ENCODE data around the gene BCL2A1. TPM values are rescaled to one million over a fixed set of nuclear protein-coding genes. Genes with fewer than 3 reads are reported as not detected.

BCL2A1 gene
- total and polyA plus RNA-seq, 2 of the 4 experiments (the other 2 are of a cell fraction): 2.3 to 4.5 TPM

GRCh38 chr15:79994615-79995014 is 23.6 kb upstream of the BCL2A1 start:
- Histone ChIP-seq H2AK9ac (replicated peaks; ENCODE audit: low read depth, low read length, poor library complexity) (no peak overlapping the region), H2BK20ac (ENCODE audit: low read depth, low read length) (no peak overlapping the region), H2AFZ (replicated peaks; ENCODE audit: low read length, poor library complexity) (peak overlapping the region; percentile 16), H3K36me3 (ENCODE audit: control insufficient read depth, insufficient read depth, low read length) (no peaks in the 10 kb centered on the region), H2AK5ac (ENCODE audit: low read depth, low read length) (no peak overlapping the region; the same call in 1 of the 2 replicates), H4K5ac (ENCODE audit: low read depth, low read length) (no peak overlapping the region), H3K56ac (ENCODE audit: extremely low read depth, insufficient read depth, low read length) (no peak overlapping the region), H4K20me1 (ENCODE audit: insufficient read depth, low read length) (no peaks in the 10 kb centered on the region), H3K79me1 (ENCODE audit: low read depth in 1 of 2, low read length in 2 of 2) (no peaks in the 10 kb centered on the region), H3K4me3 (ENCODE audit: insufficient read depth, low read depth, low read length) (no peak overlapping the region), H3K4ac (ENCODE audit: low read depth, low read length) (no peak overlapping the region; the same call in 1 of the 2 replicates), H4K91ac (ENCODE audit: insufficient read depth, low read depth, low read length) (no peak overlapping the region), H3K27me3 (ENCODE audit: control insufficient read depth, insufficient read depth, low read length) (no peaks in the 10 kb centered on the region), H3K9me1 (ENCODE audit: insufficient read depth, low read length) (no peaks in the 10 kb centered on the region), H3K14ac (replicated peaks; ENCODE audit: low read depth, low read length) (no peak overlapping the region), H2BK120ac (ENCODE audit: low read depth, low read length) (peak overlapping the region; percentile 13; the same call in 1 of the 2 replicates), H3K23ac (ENCODE audit: low read depth, low read length) (0 out of 2 replicates have a peak overlapping the region, but pooled peaks have one; percentile 1), H4K8ac (ENCODE audit: low read depth in 2 of 2, low read length in 2 of 2) (0 out of 4 replicates have a peak overlapping the region, but pooled peaks of 1 of the 2 experiments have one; percentile 9), H3K4me2 (ENCODE audit: low read depth, low read length) (no peak overlapping the region), H3K9me3 (ENCODE audit: control insufficient read depth, insufficient read depth, low read length) (no peaks in the 10 kb centered on the region), H3K18ac (ENCODE audit: low read depth, low read length) (no peak overlapping the region), H3K9ac (ENCODE audit: low read depth, low read length) (no peak overlapping the region), H3K4me1 (ENCODE audit: control insufficient read depth, insufficient read depth, low read length) (no peaks in the 10 kb centered on the region), H3K27ac (ENCODE audit: insufficient read depth, low read length) (no peak overlapping the region), H2BK15ac (ENCODE audit: low read depth, low read length) (no peak overlapping the region; the same call in 2 of the 3 replicates), H2BK5ac (ENCODE audit: low read depth, low read length, poor library complexity, severe bottlenecking) (no peak overlapping the region)
- BruUV-seq (replicated peaks): no TSS peak
- ChIA-PET POLR2A (ENCODE audit: unreplicated experiment) (no interaction called here), CTCF (no interaction called here)
- in situ Hi-C loops (cut with MboI; ENCODE audit: low sequenced_read_pairs) (loop anchor here (5.0 to 25.0 kb wide), 2 partner anchors 357 to 612 kb away; no protein-coding TSS in a partner anchor), intact Hi-C loops (cut with micrococcal nuclease) (no loop called here), dilution Hi-C loops (cut with HindIII; ENCODE audit: low sequenced_read_pairs, unreplicated experiment) (no loop called here)
- ATAC-seq (ENCODE audit: low read depth) (peak; percentile 27; the same call in 1 of the 2 replicates), DNase-seq (peak; percentile 59)
- WGBS, 2 experiments (ENCODE audit: extremely low coverage in 2 of 2, insufficient read length in 1 of 2): no CpG with 5 or more reads among the region's 3 CpGs
- TF ChIP-seq MAZ (IDR thresholded peaks at IDR 0.05; ENCODE audit: borderline replicate concordance, low read depth, low read length) (no peak), USF2 (IDR thresholded peaks at IDR 0.05; ENCODE audit: low read depth, low read length) (no peak)

All from IMR-90 (cell line).